RCC 7860 (cell line): Measurements from ENCODE around the gene GGPS1.
A peak's percentile ranks its signal among the peaks of the same experiment; 100 is the strongest.
"Not testable (repeated sequence)": the region's sequence is repeated elsewhere in the genome, so short reads cannot be mapped to it uniquely, and the experiment has no call there.

ENCODE experiments used
- DNase-seq: peaks from one replicate; pipeline ENCODE4 v3.0.0-alpha.2; 2015; ENCODE audit warnings: low spot score
- FAIRE-seq: peaks from 2 replicates; lab custom pipeline; 2012; peaks lifted over from hg19 to GRCh38; lab: Jason Lieb, UNC

GGPS1 gene

DNA sequence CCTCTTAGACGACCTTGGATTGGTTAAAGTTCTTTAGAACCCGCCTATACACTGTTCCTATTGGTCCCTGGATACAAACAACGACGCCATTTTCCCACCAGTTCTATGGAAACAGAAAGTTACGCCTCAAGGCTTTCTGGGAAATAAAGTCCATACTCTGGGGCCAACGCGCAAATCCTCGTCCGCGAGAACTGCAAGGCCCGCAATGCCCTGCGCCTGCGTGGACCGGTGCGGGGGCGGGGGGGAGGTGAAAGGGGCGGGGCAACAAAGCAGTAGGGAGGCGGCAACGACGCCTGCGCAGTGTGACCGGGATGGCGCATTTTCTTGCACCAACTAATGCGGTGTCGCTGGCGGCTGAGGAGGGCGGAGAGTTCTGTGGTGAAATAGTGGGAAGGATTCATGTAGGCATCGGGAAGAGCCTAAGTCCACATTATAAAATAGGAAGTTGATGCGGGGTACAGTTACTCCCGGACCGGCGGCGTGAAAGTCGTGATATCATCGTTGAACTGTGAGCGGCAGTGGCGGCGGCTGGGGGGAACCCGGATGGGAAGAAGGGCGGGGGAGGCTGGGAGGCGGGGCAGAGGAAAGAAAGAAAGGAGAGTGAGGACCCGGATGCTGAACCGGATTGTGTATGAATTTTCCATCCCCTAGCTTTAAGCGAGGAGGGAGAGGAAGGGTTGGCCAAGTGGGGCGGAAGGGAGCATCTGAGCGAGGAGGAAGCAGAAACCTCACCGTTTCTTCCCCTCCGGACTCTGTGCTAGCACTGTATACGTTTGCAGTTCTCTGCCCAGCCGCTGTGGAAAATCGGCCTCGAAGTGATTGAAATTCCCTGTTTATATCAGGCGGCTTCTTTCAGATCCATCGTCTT is at the start of gene GGPS1:
GGPS1 (plus strand) TSS at position 300 of the 868 bp plus-strand sequence. CDS start 6,695 bp downstream, outside the sequence.
- FAIRE-seq: peak; percentile 94

DNA sequence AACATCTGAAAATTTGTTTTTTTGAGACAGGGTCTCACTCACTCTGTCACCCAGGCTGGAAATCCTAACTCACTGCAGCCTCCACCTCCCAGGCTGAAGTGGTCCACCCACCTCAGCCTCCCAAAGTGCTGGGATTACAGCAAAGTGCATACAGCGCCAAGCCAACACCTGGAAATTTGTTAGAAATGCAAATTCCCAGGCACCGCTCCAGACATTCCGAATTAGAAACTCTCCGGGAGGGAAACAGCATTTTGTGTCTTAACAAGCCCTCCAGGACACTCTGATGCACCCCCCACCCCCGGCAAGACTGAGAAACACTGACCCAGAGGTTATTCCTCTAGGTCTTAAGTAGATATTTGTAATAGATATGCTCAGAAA is 49.5 kb upstream of the GGPS1 start:
- no peak for FAIRE-seq
- DNase-seq: no peak

More for the DNA sequence above, at the start of gene GGPS1:
- DNase-seq: peak; percentile 100

DNA sequence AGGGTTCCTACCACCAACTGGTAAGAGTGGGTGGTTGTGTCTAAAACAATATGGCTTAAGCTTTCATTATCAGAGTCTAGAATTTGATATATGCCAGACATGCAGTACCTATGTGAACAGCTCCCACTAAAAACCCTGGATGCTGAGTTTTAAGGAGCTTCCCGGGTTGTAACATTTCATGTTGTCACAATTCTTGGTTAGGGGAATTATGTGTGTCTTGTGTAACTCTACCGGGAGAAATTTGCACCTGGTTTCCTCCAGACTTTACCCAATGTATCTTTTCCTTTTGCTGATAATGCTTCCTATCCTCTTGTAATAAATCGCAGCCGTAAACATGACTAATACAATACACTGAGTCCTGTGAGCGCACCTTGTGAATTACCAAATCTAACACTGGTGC is 48.7 kb upstream of the GGPS1 start:
- DNase-seq (no peak), FAIRE-seq (no peak)

DNA sequence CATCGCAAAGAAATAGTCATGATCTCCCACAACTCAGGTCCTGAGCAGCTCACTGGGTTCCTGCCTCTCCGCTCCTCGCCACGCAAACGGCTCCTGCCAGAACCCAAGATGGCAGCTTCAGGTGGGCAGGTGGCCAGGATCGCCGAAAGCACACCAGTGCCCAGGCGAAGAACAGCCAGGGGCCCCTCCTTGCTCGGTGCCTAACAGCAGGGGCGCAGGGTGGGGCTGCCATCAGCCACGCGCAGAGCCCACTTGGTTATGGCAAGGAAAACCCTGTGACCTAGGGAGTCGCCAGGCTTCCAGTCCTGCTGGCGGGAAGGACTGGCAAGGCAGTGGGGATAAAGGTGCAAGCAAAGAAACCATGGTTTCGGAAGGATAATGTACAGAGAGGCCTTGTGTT is 47.9 kb upstream of the GGPS1 start:
- no peak for DNase-seq
- FAIRE-seq: no peak

DNA sequence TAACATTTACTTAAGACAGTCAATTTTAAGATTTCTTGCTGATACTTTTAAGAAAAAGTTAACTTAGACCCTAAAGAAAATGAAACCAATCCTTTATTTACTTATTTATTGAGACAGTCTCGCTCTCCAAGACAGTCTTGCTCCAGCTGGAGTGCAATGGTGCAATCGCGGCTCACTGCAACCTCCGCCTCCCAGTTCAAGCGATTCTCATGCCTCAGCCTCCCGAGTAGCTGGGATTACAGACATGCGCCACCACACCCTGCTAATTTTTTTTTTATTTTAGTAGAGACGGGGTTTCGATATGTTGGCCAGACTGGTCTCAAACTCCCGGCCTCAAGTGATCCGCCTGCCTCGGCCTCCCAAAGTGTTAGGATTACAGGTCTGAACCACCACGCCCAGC is 44.7 kb upstream of the GGPS1 start:
- not testable (repeated sequence) for FAIRE-seq, DNase-seq

DNA sequence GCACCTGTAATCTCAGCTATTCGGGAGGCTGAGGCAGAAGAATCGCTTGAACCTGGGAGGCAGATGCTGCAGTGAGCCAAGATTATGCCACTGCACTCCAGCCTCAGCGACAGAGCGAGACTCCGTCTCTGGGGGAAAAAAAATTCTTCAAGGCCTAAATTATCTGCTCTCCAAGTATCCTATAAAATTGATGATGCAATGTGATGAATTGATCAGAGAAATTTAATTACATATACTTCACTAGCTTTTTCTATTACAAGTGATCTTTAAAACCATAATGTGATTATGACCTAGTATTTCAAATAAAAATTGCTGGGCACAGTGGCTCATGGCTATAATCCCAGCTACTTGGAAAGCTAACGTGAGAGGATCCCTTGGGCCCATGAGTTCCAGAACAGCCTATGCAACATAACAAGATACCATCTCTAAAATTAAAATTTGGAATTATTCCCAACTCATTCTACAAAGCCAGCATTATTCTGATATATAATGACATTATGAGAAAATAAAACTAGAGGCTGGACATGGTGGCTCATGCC is 44.1 kb upstream of the GGPS1 start:
- no peak for FAIRE-seq

DNA sequence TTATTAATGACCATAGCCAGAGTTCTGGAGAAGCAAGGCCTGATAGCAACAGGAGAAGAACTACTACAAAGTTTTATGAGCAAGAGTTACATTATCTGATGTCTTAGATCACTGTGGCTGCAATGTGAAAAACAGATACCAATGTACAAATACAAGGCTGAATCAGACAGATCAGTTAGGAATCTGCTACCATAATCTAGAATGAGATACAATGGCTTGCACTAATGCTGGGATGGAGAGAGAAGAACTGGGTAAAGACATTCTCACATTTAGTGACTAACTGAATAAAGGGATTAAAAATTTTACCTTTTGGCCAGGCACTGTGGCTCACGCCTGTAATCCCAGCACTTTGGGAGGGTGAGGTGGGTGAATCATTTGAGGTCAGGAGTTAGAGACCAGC is 41.7 kb upstream of the GGPS1 start:
- DNase-seq: no peak
- no peak for FAIRE-seq

More for the DNA sequence above, 44.1 kb upstream of the GGPS1 start:
- no peak for DNase-seq

DNA sequence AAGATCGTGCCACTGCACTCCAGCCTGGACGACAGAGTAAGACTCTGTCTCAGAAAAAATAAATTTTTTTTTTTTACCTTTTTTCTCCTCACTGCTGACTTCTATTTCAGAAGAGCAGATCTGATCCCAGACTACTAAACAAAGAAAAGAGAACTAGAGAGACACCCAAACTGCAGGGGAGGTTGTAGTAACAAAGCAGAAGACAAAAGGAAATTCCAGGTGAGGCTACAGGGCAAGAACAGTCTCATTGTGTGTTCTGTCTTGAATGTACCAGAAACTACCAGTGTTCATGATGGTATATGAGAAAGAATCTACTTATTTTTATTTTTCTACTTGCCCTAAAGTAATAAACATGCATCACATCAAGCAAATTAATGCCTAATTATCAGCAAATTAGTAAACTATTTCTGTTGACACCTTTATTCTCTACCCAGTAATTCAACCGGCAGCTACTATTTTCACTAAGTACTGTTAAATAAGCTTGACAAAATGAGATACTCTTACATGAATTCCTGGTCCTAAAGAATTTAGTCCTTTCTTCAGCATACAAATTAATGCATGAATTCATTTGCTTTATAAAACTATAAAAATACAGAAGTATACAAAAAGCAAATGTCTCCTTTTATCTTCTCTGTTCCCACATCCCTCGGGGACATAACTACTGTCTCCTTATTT is 41.0 kb upstream of the GGPS1 start:
- DNase-seq: no peak
- no peak for FAIRE-seq

DNA sequence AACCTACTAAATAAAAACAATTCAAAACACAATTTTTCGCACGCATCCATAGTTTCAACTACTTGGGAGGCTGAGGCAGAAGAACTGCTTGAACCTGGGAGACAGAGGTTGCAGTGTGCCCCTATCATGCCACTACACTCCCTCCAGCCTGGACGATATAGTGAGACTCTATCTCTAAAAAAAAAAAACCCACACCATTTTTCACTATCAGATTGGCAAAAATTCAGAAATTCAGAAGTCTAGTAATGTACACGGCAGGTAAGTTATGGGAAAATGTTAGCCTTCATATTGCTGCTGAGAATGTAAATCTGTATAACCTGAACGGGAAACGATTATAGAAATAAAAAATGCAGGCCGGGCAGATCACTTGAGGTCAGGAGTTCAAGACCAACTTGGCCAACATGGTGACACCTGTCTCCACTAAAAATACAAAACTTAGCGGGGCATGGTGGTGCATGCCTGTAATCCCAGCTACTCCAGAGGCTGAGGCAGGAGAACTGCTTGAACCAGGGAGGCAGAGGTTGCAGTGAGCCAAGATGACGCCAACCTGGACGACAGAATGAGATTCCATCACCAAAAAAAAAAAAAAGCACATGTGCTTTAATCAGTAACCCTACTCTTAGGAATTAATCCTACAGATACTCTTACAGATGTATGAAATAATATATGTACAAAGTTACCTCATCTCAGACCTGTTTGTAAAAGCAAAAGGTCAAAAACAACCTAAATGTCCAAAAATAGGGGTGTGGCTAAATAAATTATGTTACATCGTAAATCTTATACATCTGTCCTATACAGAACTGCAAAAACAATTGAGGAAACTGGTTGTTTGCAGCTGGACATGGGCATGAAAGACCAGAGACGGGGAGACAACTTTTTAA is 38.3 kb upstream of the GGPS1 start:
- DNase-seq (no peak), FAIRE-seq (no peak)

DNA sequence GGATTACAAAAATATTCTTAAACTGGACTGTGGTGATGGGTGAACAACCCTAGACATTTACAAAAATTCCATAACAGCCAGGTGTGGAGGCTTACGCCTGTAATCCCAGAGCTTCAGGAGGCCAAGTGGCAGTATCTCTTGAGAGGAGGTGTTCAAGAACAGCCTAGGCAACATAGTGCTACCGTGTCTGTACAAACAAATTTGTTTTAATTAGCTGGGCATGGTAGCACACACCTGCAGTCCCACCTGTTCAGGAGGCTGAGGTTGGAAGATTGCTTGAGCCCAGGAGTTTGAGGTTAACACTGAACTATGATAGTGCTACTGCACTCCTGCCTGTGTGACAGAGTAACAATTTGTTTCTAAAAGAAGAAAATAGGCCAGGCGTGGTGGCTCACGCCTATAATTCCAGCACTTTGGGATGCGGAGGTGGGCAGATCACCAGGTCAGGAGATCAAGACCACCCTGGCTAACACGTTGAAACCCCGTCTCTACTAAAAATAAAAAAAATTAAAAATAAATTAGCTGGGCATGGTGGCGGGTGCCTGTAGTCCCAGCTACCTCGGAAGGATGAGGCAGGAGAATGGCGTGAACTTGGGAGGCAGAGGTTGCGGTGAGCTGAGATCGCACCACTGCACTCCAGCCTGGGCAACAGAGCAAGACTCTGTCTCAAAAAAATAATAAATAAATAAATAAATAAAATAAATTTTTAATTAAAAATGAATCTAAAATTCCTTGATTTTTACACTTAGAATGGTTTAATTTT is 37.4 kb upstream of the GGPS1 start:
- DNase-seq (no peak), FAIRE-seq (no peak)

DNA sequence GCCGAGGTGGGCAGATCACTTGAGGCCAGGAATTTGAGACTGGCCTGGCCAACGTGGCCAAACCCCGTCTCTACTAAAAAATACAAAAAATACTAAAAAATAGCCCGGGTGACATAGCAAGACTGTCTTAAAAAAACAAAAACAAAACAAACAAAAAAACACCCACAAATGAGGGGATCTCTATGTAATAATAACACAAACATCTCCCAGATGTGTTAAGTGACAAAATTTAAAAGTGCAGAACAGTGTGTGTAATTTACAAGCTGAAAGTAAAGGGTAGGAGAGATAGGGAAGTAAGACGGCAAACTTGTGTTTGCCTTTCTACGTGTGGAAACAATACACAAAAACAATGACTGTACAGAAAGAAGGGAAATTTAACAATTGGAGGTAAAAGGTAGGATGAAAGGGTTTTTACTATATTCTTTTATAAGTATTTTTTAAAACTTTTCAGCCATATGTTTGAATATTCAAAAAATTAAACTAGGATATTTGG is 36.7 kb upstream of the GGPS1 start:
- DNase-seq: no peak
- no peak for FAIRE-seq

DNA sequence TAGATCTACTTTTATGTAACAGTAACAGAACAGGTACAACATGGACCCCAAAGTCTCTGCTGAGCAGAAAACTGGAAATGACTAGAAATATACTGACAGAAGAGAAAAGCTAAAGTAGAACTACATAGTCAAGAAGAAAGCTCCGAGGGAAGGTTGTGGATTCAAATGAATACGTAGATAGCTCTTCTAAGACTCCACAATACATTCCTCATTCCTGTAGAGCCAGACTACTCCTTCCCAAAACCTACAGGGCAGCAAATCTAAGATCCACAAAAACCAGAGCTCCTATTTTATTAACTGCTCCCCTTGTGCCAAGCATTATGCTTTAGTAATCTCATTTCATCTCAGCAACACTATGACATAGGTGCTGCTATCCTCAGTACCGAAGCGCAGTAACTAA is 35.6 kb upstream of the GGPS1 start:
- DNase-seq (no peak), FAIRE-seq (no peak)

DNA sequence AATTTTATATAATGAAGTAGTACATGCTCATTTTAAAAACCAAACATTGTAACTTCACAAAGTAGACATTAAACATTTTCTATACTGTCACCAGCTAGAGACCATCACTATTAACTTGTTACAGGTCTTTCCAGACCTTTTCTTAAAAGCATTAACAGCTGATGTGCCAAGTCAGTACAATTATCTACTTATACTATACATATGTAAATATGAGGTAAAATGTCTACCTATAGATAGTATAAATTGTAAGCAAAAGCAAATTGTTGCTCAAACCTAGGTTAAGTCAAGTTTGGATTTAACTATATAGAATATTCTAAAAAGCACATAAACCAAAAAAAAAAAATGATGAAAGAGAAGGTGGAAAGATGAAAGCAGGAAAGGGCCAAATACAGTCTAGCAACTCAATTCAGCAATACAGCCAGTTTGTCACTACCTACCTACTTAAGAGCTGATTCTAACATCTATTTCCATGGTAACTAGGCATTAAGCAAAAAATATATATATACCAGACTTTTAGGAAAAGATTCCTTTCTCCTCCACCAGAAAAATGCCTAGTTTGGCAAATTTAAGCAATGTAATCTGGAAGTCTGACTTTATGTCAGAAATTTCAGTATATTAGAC is 34.9 kb upstream of the GGPS1 start:
- FAIRE-seq: no peak
- DNase-seq: no peak

DNA sequence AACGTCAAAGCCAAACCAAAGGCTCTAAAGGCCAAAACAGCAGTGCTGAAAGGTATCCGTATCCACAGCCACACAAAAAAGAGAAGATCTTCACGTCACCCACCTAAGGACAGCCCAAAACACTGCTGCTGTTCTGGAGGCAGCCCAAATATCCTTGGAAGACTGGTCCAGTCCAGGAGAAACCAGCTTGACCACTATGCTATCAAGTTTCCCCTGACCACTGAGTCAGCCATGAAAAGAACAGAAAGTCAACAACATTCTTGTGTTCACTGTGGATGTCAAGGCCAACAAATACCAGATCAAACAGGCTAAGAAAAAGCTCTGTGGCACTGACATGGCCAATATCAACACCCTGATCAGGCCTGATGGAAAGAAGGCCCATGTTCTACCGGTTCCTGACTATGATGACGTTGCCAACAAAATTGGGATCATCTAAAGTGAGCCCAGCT is 32.4 kb upstream of the GGPS1 start:
- DNase-seq: no peak
- no peak for FAIRE-seq

DNA sequence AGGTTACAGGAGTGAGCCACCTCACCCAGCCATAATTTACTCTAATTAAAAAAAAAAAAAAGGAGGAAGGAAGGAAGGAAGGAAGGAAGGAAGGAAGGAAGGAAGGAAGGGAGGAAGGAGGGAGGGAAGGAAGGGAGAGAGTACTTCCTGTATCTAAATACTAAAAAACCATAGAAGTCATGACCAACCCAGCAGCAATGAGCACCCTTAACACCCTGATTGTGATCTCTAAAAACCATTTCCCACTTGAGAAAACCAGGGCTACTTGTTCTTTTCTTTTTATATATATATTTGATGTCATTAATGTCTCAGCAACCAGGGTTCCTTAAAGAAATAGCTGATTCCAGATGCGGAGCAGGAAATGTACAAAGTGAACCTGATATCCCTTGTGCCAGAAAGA is 31.6 kb upstream of the GGPS1 start:
- FAIRE-seq (no peak), DNase-seq (no peak)

DNA sequence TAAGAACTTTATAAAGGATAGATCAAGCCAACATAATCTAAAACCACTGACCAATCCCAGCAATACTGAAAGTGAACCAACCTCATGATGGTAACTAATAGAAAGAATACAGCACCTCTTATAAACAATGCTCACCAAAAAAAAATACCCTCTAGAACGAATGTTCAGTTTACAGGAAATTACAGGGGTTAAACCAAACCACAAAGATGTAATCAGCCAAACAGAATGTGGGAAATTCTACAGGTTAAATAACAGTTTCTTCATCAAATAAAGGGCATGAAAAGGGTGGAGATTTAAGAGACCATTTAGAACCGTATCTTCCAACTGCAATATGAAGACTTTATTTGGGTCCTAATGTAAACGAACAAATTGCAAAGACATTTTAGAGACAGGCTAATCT is 30.8 kb upstream of the GGPS1 start:
- FAIRE-seq (peak; percentile 7), DNase-seq (no peak)

DNA sequence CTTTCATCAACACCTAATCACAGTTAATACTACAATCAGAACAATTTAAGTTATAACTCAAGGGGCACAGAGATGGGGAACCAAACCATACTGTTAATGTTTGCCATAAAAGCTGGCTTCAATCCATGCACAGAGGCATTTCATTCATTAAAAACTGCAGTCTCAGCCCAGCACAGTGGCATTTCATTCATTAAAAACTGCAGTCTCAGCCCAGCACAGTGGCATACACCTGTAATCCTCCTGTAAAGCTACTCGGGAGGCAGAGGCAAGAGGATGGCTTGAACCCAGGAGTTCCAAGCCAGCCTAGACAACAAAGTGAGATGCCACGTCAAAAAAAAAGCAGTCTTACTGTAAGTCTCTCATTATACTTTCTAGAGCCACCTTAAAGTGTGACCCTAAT is 29.6 kb upstream of the GGPS1 start:
- no peak for DNase-seq

DNA sequence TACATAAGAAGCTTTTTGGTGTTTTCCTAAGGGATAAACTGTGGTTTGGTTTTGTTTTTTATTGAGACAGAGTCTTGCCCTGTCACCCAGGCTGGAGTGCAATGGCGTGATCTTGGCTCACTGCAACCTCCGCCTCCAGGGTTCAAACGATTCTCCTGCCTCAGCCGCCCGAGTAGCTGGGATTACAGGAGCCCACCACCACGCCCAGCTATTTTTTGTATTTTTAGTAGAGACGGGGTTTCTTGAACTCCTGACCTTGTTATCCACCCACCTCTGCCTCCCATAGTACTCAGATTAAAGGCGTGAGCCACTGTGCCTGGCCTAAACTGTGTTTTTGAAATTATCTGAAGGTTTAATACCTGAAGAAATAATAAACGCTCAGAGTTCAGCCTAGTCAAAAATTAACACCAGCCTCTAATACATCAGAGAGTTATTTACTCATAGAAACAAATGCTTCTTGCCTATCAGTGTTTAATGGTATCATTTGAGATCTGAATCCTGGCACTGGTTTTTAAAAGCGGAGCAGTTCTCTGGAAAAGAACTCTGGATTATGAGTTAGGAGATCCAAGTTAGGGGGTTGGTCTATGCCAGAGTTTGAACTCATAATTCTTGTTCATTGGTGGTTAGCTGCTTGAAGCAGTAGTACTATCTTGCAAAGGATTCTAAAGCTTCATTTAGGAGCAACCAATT is 29.1 kb upstream of the GGPS1 start:
- no peak for FAIRE-seq
- no peak for DNase-seq

More for the DNA sequence above, 29.6 kb upstream of the GGPS1 start:
- no peak for FAIRE-seq

DNA sequence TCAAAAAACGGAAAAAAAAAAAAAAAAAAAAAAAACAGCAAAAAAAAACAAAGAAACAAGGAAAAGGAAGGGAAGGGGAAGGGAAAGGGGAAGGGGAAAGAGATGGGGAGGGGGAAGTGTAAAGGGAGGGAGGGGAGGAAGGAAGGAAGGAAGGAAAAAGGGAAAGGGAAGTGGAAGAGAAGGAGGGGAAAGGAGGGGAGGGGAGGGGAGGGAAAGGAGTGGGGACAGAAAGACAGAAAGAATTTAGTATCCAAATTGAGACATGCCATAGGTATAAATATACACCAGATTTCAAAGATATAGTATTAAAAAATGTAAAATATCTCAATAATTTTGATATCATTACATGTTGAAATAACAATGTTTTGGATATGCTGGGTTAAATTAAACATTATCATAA is 26.2 kb upstream of the GGPS1 start:
- no peak for DNase-seq
- FAIRE-seq: no peak
